ENCODE data around the gene GPX1.
"Not testable (repeated sequence)": the region's sequence is repeated elsewhere in the genome, so short reads cannot be mapped to it uniquely, and the experiment has no call there.

Gene GPX1

DNA sequence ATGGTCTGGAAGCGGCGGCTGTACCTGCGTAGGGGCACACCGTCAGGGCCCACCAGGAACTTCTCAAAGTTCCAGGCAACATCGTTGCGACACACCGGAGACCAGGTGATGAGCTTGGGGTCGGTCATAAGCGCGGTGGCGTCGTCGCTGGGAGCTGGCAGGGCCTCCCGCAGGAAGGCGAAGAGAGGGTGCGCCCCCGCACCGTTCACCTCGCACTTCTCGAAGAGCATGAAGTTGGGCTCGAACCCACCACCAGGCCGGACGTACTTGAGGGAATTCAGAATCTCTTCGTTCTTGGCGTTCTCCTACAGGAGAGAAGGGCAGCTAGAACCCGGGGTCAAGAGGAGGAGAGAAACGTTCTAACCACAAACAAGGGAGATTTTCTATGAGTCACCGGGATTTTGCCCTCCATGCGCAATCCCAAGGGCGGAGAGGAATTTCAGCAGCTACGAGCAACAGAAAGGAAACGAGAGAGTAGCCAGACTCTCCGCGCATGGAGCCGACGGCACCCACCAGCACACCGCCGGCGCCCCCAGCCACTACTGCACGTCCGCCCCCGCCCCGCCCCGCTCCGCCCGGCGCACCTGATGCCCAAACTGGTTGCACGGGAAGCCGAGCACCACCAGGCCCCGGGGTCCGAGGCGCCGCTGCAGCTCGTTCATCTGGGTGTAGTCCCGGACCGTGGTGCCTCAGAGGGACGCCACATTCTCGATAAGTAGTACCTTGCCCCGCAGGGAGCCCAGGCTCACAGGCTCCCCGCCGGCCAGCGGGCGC lies 523 bp downstream of the GPX1 start:
- DNase-seq = peak; percentile 92

DNA sequence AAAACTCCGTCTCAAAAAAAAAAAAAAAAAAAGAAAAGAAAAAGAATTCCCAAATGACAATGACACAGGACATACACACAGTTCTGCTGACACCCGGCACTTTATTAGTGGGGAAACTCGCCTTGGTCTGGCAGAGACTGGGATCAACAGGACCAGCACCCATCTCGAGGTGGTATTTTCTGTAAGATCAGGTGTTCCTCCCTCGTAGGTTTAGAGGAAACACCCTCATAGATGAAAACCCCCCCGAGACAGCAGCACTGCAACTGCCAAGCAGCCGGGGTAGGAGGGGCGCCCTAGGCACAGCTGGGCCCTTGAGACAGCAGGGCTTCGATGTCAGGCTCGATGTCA lies 1.1 kb downstream of the GPX1 start:
- not testable (repeated sequence) for DNase-seq

DNA sequence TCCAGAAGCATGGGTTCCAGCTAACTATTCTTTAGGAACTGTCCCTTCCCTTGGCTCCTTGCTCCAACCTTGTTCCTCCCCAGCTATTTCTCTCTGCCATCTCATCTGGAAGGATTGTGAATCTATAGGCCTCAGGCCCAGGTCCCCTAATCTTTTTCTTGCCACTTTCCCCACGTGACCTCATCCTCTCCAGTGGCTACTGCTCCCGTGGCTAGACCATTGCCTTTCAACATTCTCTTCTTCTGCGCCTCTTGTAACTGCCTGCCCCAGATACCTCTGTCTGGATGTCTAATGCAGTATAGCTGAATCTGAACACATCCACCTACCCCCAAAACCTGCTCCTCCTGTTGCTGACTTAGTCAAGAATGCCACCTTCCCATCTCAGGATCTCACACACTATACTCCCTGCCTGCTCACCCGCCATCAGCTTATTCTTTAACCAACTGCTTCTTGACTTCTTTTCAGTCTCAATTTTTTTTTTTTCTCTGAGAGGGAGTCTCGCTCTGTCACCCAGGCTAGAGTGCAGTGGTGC lies 5.2 kb downstream of the GPX1 start:
- no peak for DNase-seq

DNA sequence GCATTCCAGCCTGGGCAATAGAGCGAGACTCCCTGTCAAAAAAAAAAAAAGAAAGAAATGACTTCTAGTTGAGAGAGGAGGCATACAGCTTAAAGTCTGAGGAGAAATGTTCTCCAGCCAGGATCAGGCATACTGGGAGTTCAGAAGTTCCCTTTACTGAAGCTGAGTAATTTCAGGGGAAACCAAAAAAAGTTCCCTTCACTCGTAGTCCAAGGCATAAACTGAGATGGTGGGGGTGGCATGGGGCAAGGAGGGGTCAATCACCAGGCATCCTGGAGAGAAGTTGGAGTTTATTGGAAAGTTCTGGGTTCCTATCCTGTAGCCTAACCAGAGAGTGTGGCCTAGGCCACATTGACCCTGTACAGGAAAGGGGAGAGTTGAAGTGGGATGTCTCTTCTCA lies 5.9 kb downstream of the GPX1 start:
- peak; percentile 85 for DNase-seq

DNA sequence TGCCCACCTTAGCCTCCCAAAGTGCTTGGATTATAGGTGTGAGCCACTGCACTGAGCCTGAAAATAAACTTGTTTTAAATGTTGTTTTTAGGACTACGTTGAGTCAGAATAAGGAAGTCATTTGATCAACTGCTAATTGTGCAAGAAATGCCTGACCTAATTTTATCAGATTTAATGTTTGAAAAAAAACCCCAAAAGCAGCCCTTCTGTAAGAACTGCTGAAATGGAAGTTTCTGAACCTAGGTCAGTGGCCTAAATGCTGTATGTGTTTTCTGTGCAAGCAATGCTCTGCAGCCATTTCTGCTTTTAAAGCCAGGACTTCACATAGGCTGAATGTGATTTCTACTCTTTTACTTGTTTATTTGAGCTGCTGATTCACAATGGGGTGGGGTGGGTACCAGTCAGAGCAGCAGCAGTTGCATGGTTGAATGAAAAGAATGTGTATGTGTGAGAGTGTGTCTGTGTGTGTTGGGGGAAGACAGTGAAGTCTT lies 6.6 kb downstream of the GPX1 start:
- DNase-seq = peak; percentile 88

DNA sequence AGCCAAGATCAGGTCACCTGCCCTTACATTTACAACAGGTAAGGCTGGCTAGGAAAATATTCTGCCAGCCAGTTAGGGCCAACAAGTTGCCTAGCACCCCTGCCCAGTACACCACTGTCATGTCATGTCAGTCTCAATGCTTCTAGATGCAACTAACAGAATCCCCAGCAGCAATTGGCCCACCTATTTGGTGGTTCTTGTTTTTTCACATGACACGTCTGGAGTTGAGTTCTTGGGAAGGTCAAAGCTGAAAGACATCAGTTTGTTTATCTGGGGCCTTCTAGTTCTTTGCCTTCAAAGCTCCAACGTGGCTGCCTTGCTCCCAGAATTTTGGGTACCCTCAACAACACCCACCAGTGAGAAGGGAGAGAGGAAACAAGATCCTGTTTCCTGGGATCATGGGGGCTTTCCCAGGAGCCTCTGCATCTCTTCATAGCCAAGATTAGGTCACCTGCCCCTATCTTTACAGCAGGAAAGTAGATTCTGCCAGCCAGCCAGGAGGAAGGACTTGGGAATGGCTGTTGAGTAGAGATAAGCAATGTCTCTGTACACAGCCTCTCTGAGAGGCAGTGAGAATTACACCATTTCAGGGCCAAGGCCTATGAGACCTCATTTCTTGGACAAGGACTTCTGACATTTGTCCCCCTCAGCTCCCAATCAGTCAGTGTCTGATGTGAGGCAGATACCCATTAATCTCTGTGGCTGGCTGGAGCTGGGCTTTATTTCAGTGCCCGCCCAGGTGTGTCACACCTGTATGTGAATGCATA lies 8.6 kb downstream of the GPX1 start:
- DNase-seq = no peak

DNA sequence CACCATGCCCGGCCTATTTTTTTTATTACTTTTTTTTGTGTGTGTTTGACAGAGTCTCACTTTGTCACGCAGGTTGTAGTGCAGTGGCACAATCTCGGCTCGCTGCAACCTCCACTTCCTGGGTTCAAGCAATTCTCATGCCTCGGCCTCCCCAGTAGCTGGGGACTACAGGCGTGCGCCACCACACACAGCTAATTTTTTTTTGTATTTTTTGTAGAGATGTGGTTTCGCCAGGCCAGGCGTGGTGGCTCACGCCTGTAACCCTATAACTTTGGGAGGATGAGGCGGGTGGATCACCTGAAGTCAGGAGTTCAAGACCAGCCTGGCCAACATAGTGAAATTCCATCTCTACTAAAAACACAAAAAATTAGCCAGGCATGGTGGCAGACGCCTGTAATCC lies 9.8 kb downstream of the GPX1 start:
- not testable (repeated sequence) for DNase-seq

DNA sequence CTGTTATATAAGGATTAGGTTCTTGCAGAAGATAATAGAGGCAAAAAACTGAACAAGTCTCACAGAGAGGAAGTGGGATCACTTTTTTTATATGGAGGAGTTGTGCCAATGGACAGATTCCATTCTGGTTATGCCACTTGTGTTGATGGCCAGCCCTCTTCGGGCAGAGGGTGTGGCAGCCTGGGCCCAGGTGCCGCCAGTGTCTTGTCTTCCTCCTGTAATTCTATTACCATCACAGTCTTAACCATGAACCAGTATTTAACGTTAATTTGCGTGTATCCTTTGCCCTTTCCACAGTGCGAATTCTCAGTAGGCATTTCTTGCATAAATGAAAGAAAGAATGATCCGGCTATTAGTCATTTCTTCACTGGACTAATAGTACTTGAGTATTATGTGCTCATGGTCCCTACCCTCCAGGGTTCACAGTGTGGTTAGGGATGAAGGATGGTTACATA lies 11.3 kb downstream of the GPX1 start:
- peak; percentile 81 for DNase-seq

DNA sequence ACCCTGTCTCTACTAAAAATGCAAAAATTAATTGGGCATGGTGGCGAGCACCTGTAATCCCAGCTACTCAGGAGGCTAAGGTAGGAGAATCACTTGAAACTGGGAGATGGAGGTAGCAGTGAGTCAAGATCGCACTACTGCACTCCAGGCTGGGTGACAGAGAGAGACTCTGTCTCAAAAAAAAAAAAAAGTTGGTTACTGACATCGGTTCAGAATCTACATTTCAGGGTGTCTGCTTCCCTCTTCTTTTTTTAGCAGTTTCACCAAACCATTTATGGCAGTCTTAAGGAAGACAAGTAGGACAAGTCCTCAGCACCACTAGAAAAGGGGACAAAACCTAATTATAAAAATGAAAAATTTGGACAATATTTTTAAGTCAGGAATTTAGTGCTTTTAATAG lies 15.0 kb downstream of the GPX1 start:
- peak; percentile 41 for DNase-seq

DNA sequence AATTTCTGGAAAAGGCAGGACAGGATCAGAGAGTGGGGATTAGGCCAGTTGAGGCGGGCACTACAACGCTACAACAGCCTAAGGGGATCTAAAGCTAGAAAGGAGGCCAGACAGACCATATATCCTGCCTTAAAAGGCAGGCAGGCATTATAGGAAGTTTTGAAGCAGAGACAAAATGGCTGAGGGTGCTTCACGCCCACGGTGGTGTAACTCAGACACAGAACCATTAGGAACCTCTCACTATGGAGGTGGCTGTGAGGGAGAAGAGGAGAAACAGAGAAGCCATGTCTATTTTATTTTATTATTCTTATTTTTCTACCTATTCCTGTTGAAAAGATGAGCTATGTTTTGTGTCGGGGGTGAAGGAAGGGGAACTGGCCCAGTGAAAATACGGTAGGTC lies 16.2 kb downstream of the GPX1 start:
- peak; percentile 36 for DNase-seq

DNA sequence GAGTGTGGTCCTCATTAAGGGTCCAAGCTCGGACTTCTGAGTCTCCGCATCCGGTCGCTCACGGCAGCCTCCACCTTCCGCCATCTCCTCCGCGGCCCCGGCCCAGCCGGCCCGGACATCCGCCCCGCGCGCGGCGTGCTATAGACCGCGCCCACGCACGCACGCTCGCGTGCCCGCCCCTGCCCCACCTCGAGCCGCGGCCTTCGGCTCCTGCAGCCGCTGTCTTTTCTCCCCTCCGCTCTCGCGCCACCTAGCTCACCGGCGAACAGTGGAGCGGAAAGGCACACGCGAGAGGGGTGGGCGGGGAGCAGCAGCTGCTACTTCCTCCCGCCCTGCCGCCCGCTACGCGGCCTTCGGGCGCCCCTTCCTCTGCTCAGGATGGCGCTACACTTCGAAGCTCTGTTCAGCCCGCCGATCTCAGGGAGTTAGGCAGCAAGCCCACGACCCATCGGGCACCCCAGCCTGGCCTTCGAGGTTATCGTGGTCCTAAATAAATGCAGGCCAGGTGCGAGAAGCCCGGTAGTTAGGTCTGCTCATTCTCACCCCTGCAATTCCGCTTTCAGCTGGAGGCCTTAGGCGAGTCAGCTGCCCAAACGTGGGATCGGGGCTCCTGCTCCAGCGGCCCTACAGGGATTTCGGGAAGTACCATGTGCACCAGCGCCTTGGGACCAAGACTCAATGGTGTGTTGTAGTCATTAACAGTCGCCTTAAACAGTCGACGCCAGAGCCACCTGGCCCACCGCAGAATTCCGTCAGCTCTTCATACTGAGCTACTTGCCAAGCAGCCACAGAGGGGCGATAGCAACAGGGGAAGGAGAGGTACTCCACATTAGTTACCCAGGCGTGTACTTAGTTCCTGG lies 18.0 kb downstream of the GPX1 start, which contains the start of gene USP4:
USP4 (minus strand) TSS at position 113 of the 860 bp plus-strand sequence; CDS start at position 84, 29 bp downstream.
- DNase-seq = peak; percentile 90

DNA sequence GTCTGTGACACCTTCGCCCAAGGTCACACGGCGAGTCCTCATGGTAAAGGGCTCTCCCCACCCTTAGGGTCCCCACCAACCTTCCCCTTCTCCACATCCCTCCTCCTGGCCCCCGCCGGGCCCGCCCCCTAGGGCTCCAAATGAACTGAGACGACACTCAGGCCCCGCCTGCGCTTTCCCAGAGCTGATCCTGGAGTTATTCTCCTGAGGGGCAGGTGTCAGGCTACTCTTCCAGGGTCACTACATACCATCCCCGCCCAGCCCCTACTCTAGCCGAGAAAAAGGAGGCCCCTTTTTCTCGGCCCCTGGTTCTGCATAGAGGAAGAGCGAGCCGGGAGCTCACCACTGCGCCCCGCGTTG lies 18.6 kb downstream of the GPX1 start:
- no peak for DNase-seq

DNA sequence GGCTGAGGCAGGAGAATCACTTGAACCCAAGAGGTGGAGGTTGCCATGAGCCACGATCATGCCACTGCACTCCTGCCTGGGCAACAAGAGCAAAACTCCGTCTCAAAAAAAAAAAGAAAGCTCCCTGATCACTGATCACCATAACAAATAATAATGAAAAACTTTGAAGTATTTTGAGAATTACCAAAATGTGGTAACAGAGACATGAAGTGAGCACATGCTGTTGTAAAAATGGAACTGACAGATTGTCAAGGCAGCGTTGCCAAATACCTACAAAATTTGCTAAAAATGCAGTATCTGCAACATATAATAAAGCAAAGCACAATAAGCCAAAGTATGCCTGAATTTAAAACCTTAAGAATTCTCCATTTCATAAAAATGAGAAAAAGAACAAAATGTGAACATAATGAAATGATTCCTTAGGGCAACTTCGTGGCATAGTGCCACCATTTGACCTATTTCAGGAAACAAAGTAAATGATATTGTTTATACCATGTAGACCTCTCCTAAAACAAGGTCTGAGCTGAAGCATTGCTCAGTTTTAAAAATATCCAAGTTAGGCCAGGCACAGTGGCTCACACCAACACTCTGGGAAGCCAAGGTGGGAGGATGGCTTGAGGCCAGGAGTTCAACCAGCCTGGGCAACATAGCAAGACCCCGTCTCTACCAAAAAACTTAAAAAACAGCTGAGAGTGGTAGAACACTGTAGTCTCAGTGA lies 24.1 kb downstream of the GPX1 start:
- DNase-seq = no peak

DNA sequence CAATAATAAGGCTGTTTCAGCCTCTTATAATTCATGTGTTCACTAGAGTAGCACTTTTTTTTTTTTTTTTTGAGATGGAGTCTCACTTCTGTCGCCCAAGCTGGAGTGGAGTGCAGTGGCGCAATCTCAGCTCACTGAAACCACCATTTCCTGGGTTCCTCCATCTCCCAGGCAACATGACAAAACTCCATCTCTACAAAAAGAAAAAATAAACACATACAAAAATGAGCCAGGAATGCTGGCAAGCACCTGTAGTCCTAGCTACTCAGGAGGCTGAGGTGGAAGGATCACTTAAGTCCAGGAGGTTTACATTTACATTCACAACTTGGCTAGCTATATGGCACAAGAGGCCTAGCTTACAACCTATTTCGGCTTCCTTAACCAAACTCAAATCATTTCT lies 25.1 kb downstream of the GPX1 start:
- peak; percentile 73 for DNase-seq

DNA sequence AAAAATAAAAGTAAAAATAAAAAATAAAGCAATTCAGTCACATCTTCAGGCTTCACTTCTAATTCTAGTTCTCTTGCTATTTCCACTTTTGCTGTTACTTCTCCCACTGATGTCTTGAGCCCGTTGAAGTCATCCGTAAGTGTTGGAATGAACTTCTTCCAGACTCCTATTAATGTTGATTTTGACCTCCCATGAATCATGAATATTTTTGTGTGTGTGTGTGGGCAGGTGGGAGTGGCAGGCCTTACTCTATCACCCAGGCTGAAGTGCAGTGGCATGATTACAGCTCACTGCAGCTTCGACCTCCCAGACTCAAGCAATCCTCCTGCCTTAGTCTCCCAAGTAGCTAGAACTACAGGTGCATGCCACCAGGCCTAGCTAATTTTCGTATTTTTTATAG lies 29.0 kb downstream of the GPX1 start:
- DNase-seq = peak; percentile 53

DNA sequence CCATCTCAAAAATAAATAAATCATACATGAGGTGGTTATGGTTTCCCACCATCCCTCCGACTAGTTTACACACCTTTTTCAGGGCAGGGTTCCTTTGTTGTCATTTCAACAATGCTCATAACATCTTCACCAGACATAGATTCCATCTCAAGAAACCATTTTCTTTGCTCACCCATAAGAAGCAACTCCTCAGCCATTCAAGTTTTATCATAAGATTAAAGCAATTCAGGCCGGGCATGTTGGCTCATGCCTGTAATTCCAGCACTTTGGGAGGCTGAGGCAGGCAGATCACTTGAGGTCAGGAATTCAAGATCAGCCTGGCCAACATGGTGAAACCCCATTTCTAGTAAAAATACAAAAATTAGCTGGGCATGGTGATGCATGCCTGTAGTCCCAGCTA lies 29.8 kb downstream of the GPX1 start:
- not testable (repeated sequence) for DNase-seq

DNA sequence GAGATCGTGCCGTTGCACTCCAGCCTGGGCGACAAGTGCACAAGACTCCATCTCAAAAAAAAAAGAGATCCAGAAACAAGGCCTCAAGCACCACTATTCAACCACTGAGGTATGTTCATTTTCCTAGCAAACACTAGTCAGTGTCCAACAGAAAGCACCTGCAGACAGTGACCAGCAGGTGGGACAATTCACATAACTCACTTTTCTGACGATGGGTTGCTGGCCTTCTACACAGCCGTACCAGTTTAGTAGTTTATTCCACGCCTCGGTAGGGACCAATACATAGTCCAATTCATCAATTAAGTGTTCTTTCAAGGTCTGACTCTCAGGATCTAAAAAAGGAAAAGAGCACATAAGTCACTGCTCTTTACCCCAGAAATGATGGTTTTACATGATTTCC lies 30.7 kb downstream of the GPX1 start:
- no peak for DNase-seq

DNA sequence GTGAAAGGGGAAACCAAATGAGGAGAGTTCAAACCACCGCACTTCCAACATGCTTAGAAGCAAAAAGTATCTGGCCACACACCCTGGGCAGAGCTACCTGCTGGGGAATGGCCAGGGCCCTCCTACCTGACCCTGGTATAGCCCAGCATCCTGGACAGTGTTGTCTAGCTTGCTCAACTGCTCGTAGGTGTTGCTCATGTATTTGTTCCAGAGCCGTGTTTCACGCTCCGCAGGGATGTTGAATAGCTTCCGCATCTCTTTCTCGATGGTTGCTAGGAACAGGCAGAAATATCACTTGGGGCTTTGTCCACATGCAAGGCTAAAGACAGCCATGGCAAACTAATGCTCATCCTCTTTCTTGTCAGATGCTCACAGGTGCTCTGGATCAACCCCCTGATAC lies 33.4 kb downstream of the GPX1 start:
- DNase-seq = no peak

DNA sequence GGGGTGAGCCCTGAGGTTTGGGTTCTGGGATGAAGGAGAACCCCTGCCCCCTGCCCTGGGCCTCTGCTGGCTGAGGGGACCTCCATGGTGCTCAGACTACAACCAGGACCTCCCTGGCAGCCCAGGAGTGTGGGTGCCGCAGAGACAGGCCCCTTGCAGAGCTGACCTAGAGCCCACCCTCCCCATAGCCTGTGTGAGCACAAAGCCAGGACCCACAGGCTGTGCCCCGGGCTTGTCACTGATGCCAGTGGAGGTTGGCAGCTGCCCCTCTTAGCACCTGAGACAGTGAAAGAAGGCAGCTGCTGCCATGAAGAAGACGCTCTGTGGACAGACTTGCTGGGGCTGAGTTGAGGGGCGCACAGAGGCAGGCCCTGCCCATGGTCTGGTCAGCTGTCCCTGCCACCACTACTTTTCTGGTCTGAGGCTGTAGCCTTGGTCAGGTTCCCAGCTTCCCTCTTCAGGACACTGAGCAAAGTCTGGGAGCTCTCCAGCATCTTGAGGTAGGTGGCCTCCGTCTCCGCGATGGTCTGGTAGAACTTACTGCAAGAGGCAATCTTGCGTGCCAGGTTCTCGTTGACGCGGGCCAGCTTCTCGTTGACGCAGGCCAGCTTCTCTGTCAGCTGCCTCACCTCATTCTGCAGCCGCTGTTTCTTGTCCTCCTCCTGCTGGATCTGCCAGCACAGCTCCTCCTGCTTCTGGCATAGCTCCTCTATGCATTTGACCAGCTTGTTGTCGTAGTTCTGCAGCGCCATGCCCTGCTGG lies 41.3 kb downstream of the GPX1 start:
- no peak for DNase-seq

DNA sequence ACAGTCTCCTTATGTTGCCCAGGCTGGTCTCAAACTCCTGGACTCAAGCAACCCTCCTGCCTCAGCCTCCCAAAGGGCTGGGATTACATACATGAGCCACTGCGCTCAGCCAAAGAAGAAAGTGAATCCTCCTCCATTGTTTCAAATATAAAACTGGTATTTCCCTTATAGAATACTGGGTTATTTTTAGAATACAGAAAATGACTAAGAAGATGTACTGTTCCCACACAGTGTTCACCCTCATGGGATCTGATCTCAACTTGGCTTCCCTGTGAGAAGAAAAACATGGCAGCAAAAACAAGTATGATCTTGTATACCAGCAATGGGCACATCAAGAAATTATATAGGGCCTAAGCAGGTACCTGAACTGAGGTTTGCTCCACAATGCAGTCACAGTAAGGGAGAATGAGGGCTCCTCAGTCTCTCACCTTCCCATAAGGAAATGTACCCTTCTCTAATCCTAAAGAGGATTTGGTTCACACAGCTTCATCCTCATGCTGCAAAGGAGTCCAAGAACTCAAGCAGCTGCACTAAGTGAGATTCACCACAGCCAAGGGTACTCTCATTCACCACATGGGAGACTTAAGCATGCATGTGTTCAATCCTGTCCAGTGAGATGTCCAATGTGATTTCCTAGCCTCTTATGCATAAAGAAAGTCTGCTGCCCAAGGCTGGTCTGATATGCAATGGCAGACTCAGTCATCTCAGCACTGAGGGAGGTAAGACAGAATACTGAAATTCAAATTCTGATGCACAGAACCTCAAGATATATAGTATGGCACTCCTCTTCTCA lies 44.1 kb downstream of the GPX1 start:
- DNase-seq = peak; percentile 69

DNA sequence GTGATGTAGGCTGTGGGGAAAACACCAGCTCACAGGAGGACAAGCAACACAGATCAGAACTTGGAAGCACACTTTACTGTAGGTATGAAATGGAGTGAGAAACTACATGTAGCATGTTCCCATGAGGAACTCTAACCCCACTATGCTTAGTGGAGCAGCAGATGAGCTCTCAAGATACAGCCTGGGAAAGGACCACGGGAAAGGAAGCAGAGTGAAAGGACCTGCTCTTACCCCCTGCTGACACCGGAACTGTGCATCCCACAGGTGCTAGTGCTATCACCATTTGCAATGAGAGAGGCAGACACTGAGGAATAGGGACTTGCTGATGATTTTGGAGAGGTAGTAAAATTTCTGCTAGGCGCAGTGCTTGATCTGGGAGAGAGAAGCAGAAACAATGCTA lies 46.9 kb downstream of the GPX1 start:
- no peak for DNase-seq
